CD4-positive, alpha-beta T cell treated with Interleukin-15 for 4 hours (primary cell): ENCODE data around the gene PSRC1.
A peak's percentile ranks its signal among the peaks of the same experiment; 100 is the strongest.
"Not testable (repeated sequence)": the region's sequence is repeated elsewhere in the genome, so short reads cannot be mapped to it uniquely, and the experiment has no call there.

Source experiments
- DNase-seq: peaks from one replicate; pipeline ENCODE4 v3.0.0-alpha.2; 2020; ENCODE audit warnings: low spot score

The PSRC1 gene

DNA sequence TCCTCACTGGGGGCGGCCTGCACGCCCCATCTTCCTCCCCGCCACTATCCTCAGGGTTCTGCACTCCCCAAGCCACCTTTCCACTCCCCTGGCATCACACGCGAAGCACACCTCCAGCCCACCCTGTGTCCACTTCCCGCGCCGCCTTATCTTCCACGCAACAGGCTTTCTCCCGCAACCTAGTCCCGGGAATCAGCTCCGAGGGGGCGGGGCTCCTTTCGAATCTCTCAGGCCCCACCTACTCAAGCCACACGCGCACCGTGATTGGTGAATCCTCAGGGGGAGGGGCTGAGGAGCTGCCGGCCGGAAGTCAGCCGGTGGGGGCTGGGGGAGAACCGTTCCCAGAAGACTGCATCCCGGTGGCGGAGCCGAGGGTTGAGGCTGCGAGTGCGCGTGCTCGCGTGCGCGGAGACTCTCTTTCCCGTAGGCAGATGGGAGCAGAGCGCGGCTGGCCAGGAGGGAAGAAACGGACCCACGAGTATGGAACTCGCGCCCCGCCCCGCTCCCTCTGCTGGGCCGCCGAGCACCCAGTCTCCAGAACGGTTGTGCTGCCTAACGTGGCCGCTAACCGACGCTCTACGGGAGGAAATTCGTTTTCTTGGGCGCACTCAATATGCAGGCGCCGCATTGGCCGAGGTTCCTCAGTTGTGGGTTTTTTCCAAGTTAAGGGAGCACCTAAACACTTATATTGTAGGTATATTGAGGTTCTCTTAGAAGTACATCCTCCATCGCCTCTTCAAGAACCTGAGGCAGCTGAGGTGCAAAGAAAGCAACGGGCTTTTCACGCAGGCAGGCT is at the start of gene PSRC1:
PSRC1 (minus strand) TSS at position 194 of the 796 bp plus-strand sequence.
- DNase-seq = peak; percentile 90

DNA sequence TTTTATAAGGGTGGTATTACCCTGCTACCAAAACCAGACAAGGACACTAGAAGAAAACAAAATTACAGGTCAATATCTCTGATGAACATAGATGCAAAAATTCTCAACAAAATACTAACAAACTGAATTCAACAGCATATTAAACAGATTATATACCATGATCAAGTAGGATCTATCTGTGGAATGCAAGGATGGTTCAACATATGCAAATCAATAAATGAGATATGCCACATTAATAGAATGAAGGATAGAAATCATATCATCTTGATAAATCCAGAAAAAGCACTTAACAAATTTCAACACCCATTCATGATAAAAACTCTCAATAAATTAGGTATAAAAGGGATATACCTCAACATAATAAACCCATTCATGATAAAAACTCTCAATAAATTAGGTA is 48.2 kb upstream of the PSRC1 start:
- DNase-seq = no peak

DNA sequence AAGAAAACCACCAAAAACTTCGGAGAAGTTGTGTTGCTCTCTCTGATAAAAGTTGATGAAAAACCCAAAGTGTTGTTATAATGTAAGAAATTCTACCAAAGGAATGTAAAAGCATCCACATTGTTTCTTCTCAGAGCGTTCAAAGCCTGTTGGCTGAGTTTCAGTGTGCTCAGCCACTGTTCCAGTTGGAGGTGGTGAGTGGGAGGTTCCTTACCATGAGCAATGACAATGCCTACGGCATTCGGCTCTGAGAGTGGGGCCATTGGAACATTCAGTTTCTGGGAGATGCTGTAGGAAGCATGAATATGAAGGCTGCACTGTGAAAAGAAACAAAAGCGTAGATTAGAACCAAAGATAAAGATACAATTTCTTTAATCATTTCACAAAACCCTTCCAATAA is 44.3 kb upstream of the PSRC1 start:
- no peak for DNase-seq

DNA sequence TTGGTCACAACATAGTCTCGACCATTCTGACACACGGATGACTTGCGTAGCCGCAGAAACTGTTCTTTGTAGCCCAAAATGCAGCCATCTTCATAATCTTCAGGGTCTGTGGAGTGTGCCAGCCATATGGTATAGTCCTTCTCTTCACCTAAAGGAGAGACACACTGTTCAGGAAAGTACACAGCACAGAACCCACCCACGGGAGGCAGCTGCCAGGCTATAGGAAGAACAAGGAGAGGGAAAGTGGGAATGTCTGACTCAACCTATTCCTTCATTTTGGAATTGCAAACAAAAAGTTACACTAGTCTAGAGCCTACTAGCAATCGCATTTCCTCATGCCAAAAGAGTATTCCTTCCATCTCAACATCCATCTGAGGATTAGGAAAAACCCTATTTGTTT is 40.0 kb upstream of the PSRC1 start:
- no peak for DNase-seq

DNA sequence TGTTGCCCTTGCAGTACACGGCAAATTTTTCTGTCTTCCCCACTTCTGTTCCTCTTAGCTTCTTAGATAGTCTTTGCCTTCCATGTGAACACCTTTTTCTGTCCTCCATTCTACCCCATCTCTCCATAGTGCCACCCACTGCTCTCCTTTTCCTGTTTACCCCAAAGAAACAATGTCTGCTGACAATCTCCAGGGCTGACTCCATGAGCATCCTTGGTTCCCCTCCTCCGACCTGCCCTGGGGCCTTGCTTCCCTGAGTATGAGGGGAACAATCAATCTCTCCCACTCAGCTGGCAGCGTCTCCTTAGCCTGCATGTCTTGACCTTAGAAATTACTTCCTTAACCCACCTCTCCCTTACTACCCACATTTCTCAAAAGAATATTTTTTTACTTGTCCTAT is 36.2 kb upstream of the PSRC1 start:
- DNase-seq = no peak

DNA sequence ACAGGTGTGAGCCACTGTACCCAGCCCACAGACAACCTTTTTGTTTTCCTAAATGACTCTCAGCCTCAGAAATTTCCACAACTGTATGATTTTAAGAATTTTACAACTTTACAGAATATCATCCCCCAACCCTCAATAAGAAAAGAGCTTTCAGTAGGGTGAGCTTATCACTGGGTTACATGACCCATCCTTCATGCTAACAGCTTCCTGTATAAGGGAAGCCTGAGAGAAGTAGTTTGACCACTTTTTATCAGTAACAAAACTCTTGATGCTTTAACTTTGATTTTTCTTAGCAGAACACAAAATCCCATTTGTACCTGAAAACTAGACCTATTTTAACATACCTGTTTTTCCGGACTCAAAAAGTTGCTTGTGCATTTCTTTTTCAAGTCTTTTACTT is 33.6 kb upstream of the PSRC1 start:
- DNase-seq = no peak

DNA sequence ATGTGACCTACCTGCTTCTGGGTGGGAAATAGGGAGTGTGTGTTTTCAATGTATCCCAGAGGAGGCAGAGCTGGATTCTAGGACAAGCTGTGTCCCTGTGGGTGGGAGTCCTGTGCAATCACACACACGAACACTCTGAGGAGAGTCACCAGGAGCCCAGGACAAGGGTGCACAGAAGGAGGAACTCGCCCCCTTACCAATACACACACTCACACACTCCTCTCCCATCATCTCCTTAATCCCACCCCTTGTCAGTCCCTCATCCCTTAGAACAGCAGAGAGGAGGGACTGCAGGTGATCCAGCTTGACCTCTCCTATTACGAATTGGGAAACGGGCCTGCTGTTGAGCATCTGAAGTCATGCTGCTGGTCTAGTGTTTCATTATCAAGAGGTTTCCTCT is 32.3 kb upstream of the PSRC1 start:
- no peak for DNase-seq

DNA sequence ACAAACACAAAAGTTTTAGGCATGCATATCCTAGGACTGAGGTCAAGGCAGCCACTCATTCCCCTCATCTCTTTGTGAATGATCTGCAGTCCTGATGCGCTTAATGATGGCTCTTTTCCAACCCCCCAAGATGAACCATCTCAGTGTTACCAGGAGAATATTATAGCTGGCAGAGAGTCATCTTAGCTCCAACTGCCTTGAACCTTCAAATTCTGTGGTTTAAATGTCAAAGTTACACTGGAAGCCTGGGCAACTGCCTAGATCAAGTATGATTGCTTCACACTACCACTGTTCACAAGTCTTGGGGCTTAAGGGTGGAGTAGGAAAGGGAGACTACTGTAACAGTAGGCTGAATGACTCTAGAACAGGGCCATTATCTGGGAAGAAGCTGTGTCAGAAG is 31.9 kb upstream of the PSRC1 start:
- no peak for DNase-seq

DNA sequence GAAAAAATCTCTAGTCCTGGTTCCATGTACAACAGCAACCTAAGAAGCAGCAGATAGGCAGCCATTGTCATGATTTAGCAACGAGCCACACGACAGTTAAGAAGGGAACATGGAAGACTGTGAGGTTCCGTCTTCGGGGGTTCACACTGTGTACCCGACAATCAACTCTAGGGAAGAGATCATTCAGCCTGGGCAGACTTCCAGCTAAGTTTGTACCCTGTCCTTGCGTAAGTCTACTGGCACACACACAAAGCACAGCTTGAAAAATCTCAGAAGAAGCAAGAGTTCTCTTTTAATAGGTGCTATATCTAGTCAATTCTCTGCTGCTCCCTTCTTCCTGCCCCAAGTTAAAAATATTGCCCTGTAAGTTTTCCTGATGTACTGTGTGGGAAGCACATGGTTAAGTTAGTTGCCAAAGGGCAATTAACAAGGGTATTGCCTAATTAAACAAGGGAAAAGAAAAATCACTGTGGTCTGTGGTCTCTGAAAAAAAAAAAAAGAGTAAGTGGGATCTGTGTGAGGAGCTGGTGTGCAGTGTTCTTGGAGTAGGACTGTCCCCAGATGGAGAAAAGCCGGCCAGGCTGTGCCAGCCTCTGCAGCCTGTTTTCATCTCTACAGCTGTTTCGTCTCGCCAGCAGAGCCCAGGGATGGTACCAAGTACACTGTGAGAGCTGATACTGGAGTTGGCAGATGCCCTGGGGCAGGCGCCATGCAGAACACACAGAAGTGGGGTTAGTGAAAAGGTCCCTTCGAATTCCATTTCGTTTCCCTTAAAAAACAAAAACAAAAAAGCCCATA is 30.2 kb upstream of the PSRC1 start:
- no peak for DNase-seq

DNA sequence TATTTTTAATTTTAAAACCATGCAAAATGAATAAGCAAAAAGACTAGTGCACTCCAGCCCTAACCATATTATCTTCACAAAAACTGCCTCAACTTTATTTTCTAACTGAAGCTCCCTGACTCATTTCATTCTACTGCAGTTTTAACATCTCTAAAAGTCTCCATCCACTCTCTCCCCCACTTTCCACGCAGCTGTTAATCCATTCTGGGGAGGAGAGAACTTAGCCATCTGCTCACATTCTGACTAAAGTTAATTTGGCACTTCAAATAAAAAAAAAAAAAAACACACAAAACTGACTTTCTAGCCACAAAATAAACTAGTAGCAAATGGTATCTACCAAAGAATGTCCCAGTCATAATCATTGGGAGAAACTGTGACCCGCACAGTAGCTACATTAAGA is 29.3 kb upstream of the PSRC1 start:
- DNase-seq = no peak

DNA sequence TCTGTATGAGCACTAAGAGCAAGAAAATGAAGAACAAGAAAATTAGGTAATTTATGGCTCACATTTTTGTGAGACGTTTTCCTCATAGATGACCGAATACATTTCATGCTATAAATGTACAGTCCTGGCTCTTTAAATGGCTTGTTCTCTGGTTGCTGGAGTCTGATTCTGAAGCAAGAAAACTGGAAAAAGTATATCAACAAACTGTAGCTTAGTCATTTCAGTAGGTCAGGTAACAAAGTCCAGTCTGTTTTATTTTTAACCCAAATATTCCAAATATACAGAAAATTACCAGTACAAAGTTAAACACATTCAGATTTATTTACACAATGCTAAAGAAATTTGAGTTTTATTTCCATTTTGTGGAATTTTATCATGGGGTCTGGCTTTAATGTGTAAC is 26.4 kb upstream of the PSRC1 start:
- no peak for DNase-seq

DNA sequence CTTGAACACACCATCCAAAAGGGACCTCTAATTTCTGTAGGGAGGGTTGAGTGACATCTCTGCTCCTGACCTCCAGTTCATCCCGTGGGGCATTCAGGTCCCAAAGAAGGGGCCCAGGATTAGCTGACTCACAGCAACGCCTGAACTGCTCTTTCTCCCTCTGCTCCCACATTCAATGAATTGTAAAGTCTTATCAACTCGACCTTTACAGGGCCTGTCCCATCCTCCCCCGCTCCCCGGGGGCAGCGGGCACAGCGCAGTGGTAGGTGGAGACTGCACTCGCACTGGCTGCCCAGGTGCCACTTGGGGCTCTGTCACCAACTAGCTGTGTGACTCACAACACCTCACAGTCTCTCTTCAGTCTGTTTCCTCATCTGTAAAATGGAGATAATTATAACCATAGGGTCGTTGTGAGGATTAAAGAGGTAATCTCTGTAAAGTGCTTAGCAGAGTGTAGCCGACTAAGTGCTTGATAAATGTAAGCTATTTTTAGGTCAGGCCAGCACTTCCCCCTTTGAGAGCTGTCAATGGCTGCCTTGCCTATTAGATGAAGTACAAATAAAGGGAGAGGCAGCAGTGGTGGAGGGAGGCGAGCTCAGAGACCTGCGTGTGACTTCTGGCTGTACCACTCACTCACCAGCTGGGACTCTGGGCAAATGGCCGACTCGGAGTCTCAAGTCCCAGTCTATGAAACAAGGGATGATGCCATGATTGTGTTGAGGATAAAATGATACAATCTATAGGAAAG is 24.5 kb upstream of the PSRC1 start:
- no peak for DNase-seq

DNA sequence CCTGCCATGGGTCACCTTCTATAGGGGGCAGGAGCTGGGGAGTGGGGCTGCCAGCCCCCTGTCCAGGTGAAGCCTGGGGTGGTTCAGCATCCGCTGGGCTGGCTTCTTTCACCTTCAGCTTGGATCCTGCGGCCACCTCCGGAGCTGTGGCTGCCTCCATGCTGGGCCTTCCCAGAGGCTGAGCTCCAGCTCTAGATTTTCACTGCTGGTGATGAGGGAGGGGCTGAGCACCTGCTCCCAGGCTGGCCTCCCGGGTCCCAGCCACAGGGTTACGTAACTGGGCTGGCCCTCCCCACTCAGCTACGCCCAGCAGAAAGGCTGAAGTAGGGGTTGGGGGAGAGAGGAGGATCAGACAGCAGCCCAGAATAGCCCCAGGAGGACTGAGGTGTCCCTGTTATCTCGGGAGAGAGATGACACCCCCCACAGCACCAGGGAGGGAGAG is 23.9 kb upstream of the PSRC1 start, which contains the start of gene MYBPHL:
MYBPHL (minus strand) TSS at position 180 of the 442 bp plus-strand sequence; CDS start at position 160, 20 bp downstream.
- DNase-seq = no peak

DNA sequence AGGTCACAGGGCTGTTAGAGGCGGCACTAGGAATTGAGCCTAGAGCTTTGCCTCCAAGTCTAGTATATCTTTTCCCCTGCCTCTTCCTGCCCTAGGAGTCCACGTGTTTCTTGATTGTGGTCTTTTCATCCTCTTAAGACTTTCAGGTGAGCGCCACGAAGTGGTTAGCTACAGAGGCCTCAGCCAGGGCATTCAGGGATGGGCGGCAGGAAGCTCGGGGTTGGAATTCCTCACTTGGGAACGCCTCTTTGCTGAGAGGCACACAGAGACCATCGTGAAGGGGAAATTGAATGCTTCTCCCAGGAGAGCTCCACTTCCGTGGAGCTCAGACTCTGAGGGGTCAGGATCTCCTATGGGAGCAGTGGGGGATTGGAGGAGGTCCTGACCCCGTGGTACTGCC is 23.0 kb upstream of the PSRC1 start:
- DNase-seq = not testable (repeated sequence)

DNA sequence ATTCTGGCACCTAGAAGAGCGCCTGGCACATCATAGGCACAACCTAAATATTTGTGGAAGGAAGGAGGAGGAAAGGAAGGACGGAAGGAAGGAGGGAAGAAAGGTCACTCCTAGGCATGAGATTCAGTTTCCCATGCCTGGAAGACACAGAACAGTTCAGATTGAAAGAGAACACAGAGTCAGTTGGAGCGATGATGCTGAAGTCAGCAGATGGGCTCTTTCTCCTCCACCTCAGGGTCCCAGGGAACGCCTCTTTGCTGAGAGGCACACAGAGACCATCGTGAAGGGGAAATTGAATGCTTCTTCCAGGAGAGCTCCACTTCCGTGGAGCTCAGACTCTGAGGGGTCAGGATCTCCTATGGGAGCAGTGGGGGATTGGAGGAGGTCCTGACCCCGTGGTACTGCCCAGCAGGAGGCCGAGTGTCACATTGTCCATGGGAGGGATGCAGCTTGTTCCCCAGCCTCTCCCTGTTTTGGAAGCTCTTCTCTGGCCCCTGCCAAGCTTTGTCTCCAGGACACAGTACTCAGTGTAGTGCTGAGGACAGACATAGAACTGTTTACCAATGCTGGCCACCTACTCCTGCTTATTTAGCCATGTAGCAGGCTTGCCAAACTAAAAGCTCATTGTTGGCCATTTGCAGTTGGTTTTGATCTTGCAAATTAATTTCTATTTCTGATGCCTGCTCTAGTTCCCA is 21.4 kb upstream of the PSRC1 start:
- DNase-seq = no peak

DNA sequence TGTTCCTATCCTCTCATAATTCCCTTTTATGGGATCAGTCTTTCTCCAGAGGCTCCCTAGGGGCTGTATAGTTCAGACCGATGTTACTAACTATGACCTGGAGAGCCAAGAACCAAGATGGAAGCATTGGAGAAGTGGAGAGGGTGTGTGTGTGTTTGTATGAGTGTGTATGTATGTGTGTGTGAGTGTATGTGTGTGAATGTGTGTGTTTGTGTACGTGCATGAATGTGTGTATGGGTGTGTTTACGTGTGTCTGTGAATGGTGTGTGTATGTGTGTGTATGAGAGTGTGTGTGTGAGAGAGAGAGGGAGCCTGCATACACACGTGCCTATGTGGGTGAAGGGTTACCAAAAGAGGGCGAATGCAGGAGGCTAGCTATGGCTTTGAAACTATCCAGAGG is 18.9 kb upstream of the PSRC1 start:
- DNase-seq = no peak

DNA sequence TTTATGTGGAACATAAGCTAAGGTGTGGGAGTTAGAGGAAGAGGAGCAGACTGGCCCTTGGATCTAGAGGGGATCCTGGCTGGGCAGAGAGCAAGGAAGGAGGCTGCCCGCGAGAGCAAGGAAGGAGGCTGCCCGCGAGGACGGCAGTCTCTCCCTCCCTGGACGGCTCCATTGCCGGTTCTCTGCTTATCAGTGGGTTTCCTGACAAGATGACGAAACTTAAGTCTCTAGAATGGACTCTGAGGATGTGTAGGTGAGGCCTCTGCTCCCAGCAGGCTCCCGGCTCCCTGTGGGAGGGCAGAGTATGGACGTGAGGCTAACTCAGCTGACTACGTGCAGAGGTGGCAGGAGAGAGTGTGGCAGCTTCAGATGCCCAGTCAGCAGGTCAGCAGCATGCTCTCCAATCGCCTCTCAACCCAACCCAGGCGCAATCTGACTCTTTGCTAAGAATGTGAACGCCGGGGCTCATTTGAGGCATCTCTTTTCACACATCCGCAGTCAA is 17.8 kb upstream of the PSRC1 start:
- DNase-seq = no peak

DNA sequence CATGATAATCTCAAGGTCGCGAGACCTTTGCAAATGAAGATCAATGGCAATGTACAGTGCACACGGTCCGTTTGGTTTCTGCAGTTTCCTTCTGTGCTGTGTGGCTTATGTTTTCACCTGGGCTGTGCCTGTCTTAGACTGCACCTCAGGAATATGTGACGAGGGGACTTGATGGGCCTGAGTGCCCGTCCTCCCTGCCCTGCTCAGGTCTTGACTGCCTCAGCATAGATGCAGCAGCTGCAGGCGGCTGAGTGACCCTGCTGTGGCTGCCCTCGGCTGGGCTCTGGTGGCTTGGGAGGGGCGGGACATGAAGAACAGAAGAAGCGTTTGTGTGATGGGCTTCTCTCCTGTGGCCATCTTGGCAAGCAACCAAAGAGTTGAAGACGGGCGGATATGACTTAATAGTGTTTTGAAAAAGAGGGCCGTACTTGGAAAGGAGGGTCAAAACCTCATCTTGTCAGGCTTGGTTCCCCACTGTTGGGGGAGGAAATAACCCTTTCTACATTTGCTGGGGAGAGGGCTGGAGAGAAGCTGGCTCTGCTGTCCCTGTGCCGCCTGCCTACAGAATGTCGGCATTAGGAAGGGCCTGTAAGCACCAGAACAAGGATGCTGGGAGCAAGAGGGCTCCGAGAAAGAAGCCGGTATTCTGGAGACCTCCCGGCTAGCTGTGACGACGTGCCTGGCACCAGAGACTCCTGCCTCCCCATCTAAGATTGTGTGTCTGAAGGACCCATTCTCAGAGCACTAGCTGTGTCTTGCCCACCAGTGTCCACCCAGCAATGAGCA is 16.8 kb upstream of the PSRC1 start:
- no peak for DNase-seq

DNA sequence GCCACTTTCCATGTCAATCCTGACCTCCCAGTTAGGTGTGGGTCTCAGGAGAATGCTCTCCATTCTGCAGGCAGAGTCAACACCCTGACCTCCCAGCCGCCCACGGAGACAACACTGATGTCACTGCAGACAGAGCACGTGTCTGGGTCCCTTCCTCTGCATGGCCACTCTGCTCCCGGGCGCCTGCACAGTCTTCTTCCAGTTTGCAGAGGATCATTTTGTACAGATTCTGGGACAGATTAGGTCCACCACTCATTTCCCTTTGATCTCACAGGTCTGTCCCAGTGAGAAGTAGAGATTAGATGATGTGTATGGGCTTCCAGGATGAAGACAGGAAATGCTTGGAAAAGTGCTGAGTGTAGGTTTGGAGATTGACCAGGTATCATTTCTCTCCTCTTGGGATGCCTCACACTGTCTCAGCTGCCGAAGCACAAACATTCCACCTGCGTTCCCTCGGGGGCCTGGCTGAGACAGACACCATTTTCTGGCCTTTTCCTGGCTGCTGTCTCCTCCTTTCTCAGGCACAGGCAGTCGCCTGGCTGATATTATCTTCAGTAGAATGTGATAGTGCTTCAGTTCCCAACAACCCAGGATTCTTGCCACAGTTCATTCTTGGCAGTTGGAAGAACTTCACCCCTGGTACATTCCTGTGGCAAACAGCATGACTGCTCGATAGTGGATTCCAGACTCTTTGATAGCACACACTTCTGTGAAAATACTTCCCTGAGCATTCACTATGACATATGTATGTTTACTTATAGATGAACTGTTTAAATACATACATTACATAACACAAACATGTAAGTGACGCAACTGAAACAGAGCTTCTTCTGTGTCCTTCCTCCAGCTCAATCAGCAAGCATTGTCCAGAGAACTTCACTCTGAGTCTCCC is 16.0 kb upstream of the PSRC1 start:
- no peak for DNase-seq

DNA sequence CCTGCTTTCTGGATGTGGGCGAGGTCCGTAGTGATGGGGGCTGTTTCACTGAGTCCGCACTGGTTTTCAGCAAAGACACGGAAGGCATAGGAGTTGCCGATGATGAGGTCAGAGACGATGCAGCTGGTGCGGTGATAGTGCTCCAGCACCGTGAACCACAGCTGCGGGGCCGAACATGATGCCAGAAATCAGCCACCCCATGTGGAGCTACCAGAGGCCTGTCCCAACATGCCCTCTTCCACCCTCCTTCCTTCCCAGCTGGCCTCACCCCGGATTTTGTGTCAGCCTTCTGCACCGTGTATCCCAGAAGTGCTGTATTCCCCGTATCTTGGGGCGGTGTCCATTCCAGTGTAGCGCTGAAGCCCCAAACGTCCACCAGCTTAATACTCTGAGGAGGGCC is 13.8 kb upstream of the PSRC1 start:
- DNase-seq = no peak
